ENCODE data around the gene NOL6.

Gene NOL6

DNA sequence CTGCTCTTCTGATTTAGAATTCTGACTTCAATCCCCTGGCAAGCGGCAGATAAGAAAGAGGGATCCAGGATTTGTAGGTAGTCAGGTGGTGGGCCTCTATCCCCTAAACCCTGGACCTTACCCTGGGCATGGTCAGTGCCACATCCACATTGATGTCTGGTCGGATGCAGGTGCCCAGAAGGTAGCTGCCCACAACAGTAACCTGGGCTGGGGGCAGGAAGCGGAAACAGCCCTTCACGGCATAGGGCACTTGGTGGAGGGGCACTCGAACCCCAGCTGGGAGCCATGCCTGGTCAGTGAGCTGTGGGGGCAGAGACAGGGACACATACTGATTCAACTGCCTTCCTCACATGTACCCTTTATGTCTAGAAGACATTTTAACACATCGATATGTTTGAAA lies 3.8 kb downstream of the NOL6 start (continued):
- TF ChIP-seq, protein P1, sequence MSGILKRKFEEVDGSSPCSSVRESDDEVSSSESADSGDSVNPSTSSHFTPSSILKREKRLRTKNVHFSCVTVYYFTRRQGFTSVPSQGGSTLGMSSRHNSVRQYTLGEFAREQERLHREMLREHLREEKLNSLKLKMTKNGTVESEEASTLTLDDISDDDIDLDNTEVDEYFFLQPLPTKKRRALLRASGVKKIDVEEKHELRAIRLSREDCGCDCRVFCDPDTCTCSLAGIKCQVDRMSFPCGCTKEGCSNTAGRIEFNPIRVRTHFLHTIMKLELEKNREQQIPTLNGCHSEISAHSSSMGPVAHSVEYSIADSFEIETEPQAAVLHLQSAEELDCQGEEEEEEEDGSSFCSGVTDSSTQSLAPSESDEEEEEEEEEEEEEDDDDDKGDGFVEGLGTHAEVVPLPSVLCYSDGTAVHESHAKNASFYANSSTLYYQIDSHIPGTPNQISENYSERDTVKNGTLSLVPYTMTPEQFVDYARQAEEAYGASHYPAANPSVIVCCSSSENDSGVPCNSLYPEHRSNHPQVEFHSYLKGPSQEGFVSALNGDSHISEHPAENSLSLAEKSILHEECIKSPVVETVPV (CRISPR knock-in tag; IDR thresholded peaks at IDR 0.05): no peak
- TF ChIP-seq ZNF70 (CRISPR knock-in tag; IDR thresholded peaks at IDR 0.05) (no peak), ARNTL (CRISPR knock-in tag; IDR thresholded peaks at IDR 0.05; ENCODE audit: borderline replicate concordance, low read depth) (no peak)

DNA sequence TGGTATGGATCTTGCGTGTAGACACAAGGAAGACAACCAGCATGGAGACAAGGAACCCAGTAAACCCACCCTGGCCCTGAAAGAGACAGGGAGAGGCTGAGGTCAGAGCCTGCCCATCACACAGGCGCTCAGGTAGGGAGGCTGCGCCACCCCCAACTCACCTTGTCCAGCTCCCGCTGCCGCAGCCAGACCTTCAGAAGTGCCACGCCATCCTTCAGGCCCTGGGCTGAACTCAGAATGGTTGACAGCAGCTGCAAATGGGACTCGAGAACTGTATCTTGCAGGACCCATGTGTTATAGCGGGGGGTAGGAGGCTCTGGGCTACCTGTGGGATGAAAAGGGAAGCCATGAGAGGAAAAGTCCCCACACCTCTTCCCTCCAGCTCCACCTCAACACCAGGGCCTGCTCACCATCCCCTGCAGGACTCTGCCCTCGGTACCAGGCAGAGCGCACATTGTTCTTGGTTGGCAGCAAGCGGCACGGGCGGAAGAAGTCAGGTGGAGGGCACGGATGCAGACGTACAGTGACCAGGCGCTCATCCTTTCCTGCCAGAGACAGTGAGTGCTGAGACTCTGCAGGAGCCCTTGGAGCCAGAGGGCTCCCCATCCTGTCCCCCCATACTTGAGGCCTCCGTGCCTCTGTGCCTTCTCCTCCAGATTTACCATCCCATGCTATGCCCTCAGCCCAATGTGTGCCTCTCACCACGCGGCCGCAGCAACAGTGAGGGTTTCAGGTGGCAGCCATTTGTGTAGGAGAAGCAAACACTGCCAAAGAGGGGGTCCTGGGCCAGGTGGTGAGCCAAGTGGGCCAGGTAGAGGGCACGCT lies 4.7 kb downstream of the NOL6 start:
- no peak for ATAC-seq
- TF ChIP-seq, protein P2, sequence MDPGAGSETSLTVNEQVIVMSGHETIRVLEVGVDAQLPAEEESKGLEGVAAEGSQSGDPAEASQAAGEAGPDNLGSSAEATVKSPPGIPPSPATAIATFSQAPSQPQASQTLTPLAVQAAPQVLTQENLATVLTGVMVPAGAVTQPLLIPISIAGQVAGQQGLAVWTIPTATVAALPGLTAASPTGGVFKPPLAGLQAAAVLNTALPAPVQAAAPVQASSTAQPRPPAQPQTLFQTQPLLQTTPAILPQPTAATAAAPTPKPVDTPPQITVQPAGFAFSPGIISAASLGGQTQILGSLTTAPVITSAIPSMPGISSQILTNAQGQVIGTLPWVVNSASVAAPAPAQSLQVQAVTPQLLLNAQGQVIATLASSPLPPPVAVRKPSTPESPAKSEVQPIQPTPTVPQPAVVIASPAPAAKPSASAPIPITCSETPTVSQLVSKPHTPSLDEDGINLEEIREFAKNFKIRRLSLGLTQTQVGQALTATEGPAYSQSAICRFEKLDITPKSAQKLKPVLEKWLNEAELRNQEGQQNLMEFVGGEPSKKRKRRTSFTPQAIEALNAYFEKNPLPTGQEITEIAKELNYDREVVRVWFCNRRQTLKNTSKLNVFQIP (CRISPR knock-in tag; IDR thresholded peaks at IDR 0.05; ENCODE audit: borderline replicate concordance, low read depth): no peak
- TF ChIP-seq PPARA (CRISPR knock-in tag; IDR thresholded peaks at IDR 0.05; ENCODE audit: borderline replicate concordance) (no peak), ZFP3 (CRISPR knock-in tag; IDR thresholded peaks at IDR 0.05) (no peak), TOX (CRISPR knock-in tag; IDR thresholded peaks at IDR 0.05; ENCODE audit: borderline replicate concordance) (no peak), OSR1 (CRISPR knock-in tag; IDR thresholded peaks at IDR 0.05) (no peak), ISL1 (CRISPR knock-in tag; IDR thresholded peaks at IDR 0.05) (no peak), TCF4 (CRISPR knock-in tag; IDR thresholded peaks at IDR 0.05; ENCODE audit: borderline replicate concordance) (no peak), RARB (CRISPR knock-in tag; IDR thresholded peaks at IDR 0.05) (no peak)
- TF ChIP-seq, protein P1 (CRISPR knock-in tag; IDR thresholded peaks at IDR 0.05): no peak

DNA sequence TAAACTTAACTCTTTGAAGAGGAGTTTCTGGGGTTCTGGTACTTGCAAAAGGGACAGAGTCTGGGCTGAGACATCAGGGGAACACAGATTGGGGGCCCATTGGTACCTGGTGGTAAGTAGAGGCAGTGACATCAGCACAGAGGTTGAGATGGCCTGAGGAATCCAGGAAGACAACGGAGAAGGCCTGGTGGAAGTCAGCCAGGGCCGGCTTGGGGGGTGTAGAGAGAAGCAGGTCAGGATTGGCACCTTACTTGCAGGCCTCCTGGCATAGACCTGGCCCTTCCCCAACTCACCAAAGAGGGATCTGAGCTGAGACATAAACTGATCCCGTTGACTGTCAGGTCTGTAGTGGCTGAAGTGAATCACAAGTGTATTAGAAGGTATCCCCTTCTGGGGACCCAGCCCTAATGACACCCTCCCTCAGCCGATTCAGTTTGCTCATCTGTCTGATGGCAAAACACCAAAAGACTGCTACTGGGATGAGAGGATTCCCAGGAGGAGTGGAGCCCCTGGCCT lies 5.5 kb downstream of the NOL6 start:
- no peak for TF ChIP-seq RARB (CRISPR knock-in tag; IDR thresholded peaks at IDR 0.05)
- TF ChIP-seq TCF4 (CRISPR knock-in tag; IDR thresholded peaks at IDR 0.05; ENCODE audit: borderline replicate concordance): no peak
- TF ChIP-seq, protein P1 (CRISPR knock-in tag; IDR thresholded peaks at IDR 0.05): no peak
- no peak for TF ChIP-seq PPARA (CRISPR knock-in tag; IDR thresholded peaks at IDR 0.05; ENCODE audit: borderline replicate concordance)
- no peak for TF ChIP-seq ZC3H10 (CRISPR knock-in tag; IDR thresholded peaks at IDR 0.05)
- TF ChIP-seq BACH2 (CRISPR knock-in tag; IDR thresholded peaks at IDR 0.05; ENCODE audit: borderline replicate concordance): no peak
- TF ChIP-seq, protein P3, sequence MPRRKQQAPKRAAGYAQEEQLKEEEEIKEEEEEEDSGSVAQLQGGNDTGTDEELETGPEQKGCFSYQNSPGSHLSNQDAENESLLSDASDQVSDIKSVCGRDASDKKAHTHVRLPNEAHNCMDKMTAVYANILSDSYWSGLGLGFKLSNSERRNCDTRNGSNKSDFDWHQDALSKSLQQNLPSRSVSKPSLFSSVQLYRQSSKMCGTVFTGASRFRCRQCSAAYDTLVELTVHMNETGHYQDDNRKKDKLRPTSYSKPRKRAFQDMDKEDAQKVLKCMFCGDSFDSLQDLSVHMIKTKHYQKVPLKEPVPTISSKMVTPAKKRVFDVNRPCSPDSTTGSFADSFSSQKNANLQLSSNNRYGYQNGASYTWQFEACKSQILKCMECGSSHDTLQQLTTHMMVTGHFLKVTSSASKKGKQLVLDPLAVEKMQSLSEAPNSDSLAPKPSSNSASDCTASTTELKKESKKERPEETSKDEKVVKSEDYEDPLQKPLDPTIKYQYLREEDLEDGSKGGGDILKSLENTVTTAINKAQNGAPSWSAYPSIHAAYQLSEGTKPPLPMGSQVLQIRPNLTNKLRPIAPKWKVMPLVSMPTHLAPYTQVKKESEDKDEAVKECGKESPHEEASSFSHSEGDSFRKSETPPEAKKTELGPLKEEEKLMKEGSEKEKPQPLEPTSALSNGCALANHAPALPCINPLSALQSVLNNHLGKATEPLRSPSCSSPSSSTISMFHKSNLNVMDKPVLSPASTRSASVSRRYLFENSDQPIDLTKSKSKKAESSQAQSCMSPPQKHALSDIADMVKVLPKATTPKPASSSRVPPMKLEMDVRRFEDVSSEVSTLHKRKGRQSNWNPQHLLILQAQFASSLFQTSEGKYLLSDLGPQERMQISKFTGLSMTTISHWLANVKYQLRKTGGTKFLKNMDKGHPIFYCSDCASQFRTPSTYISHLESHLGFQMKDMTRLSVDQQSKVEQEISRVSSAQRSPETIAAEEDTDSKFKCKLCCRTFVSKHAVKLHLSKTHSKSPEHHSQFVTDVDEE (CRISPR knock-in tag; IDR thresholded peaks at IDR 0.05): no peak
- TF ChIP-seq ARNTL (CRISPR knock-in tag; IDR thresholded peaks at IDR 0.05; ENCODE audit: borderline replicate concordance, low read depth): no peak
- TF ChIP-seq ZNF8 (CRISPR knock-in tag; IDR thresholded peaks at IDR 0.05): no peak
- no peak for TF ChIP-seq ZFP30 (CRISPR knock-in tag; IDR thresholded peaks at IDR 0.05)
- TF ChIP-seq GLIS3 (CRISPR knock-in tag; IDR thresholded peaks at IDR 0.05): no peak
- TF ChIP-seq, protein P4, sequence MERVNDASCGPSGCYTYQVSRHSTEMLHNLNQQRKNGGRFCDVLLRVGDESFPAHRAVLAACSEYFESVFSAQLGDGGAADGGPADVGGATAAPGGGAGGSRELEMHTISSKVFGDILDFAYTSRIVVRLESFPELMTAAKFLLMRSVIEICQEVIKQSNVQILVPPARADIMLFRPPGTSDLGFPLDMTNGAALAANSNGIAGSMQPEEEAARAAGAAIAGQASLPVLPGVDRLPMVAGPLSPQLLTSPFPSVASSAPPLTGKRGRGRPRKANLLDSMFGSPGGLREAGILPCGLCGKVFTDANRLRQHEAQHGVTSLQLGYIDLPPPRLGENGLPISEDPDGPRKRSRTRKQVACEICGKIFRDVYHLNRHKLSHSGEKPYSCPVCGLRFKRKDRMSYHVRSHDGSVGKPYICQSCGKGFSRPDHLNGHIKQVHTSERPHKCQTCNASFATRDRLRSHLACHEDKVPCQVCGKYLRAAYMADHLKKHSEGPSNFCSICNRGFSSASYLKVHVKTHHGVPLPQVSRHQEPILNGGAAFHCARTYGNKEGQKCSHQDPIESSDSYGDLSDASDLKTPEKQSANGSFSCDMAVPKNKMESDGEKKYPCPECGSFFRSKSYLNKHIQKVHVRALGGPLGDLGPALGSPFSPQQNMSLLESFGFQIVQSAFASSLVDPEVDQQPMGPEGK (CRISPR knock-in tag; IDR thresholded peaks at IDR 0.05; ENCODE audit: borderline replicate concordance): no peak
- no peak for TF ChIP-seq ISL1 (CRISPR knock-in tag; IDR thresholded peaks at IDR 0.05)
- no peak for TF ChIP-seq ZNF70 (CRISPR knock-in tag; IDR thresholded peaks at IDR 0.05)
- no peak for TF ChIP-seq SNAI2 (CRISPR knock-in tag; IDR thresholded peaks at IDR 0.05)
- no peak for TF ChIP-seq CSDC2 (CRISPR knock-in tag; IDR thresholded peaks at IDR 0.05)
- no peak for TF ChIP-seq ZFP3 (CRISPR knock-in tag; IDR thresholded peaks at IDR 0.05)
- TF ChIP-seq, protein P2 (CRISPR knock-in tag; IDR thresholded peaks at IDR 0.05; ENCODE audit: borderline replicate concordance, low read depth): no peak
- no peak for TF ChIP-seq ESRRG (CRISPR knock-in tag; IDR thresholded peaks at IDR 0.05)
- TF ChIP-seq TOX (CRISPR knock-in tag; IDR thresholded peaks at IDR 0.05; ENCODE audit: borderline replicate concordance): no peak
- ATAC-seq: no peak

All from SK-N-SH treated with all-trans-retinoic acid at 6 μM for 48 hours (cell line).